HG03432 (cell line): Measurements from ENCODE around the gene FAM186B.

Experiments used
- ATAC-seq: cut with Tn5 transposase; IDR thresholded peaks from one replicate; pipeline ENCODE4 v1.9.1; 2021; ENCODE audit warnings: mild to moderate bottlenecking, moderate library complexity; ENCODE audit not compliant: unreplicated experiment

FAM186B gene

DNA sequence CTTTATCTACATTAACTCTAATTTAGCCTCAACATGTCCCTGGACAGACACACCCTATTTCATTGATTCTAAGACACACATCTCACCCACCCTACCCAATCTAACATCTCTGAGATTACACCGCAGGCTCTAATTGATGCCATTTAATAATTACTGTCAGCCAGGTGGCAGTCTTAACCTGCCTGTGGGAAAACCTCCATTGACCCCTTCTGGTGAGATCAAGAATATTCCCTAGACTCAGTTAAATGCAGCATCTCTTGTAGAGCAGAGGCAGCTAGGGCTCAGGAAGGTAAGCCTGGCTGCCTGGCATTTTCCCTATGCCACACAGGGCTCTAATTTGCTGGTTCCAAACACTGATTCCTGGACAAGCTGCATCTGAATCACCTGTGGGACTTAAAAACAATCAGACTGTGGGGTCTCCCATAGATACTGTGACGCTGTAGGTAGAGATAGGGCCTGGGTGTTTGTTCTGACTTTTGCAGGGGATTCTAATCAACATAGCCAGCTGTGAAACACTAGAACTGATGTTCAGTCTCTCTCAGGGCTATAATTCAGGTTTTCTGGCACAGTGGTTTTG is 51.8 kb downstream of the FAM186B start:
- ATAC-seq, result no peak

DNA sequence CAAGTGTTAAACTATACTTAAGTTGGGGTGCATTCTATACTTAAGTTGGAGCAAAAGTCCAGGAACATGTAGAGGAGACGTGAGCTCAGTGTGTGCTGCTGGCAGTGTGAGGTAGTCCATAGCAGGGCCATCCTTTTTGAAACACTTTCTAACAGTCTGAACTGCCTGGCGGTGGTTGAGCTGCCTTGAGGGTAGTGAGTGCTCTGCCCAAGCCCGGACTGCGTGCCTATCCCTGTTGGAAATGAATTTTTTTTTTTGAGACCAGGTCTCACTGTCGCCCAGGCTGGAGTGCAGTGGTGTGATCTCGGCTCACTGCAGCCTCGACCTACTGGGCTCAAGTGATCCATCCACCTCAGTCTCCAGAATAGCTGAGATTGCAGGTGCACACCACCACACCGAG is 52.5 kb downstream of the FAM186B start:
- no peak for ATAC-seq

DNA sequence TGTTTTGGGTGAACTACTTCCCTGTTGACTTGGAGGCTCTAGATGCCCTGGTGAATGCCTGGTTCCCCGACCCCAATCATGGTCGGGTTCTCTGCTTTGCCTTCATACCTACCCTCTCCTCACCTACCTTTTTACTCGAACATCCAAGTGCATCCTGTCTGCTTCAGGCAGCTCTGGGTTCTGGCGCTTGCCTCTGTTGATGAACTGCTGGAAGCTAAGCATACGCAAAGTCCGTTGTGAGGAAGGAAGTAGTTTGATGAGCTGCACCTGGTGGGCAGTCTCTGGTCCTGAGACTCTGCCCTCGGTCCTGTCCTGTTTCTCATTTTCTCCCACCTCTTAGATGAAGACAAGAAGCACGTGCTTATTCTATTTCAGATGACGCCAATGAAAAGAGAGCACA is 53.0 kb downstream of the FAM186B start:
- ATAC-seq, result no peak

DNA sequence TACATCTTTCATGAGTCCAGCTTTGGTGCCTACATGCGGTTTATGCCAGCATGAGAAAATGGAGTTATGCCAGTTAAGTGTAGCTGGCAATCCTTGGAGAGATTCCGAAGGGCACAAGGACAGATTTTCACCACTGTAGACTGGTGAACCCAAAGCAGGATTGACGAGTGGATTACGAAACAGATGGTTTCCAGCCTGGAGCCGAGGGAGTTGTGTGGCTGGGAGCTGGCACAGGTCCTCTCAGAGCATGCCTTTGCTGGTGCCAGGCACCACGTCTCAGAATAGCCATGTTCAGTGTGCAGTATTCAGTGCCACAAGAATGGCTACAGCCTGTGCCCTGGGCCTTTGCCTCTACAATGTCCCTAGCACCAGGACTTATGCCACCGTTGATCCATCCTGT is 53.4 kb downstream of the FAM186B start:
- ATAC-seq, result no peak

DNA sequence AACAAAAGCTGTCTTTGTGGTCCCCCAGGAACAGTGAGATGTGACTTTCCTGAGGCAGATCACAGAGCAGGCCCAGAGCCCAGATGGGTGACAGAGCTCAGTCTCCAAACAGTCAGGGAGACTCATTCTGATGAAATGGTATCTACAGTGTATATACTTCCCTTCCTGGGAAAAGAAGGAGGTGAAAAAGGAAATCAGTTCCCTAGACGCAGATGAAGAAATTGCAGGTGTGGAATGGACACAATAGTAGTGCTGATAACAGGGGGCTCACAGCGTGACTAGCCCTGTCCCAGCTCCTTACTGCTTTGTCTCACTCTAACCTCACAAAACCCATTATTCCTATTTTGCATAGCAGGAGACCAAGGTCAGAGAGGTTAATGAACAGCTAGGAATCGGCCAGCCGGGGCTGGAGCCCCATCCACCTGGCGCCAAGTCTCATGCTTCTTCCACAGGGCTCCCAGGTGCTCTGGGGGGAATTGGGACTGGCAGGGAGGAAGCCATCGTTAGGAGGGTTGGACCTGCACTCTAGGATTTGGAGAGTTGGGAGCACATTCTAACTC is 54.7 kb downstream of the FAM186B start:
- no peak for ATAC-seq

DNA sequence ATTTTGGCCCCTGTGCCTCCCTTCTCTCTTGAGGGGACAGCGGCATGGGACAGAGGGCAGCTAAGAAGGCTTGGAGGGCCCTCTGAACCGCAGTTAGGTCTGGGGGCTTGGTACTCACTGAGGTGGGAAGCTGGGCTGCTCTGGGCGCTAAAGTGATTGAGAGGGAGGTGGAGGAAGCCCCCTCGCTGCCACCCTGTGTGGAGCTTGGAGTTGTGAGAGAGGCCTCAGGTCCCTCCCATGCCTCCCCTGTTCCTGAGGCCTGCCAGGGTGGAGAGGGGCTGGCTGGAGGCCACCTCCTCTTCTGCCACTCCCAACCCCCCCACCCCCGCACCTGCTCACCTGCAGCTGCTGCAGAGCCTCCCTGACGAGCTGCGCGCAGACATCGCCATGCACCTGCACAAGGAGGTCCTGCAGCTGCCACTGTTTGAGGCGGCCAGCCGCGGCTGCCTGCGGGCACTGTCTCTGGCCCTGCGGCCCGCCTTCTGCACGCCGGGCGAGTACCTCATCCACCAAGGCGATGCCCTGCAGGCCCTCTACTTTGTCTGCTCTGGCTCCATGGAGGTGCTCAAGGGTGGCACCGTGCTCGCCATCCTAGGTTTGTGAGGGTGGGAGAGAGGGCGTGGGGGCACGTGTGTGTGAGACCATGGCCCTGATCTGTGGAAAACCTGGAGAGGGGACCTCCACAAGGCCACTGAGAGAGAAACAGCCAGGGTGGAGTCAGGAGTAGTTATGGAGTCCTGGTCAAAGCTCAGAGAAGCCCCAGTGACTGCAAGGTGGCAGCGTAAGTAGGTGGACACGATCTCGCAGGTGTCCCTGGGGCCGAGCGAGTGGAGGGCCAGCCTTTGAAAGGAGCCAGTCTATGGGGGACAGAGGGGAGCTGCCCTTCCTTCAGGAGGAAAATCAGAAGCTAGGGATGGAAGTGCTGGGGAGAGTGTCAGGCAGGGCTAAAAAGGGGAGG is 55.4 kb downstream of the FAM186B start:
- no peak for ATAC-seq

DNA sequence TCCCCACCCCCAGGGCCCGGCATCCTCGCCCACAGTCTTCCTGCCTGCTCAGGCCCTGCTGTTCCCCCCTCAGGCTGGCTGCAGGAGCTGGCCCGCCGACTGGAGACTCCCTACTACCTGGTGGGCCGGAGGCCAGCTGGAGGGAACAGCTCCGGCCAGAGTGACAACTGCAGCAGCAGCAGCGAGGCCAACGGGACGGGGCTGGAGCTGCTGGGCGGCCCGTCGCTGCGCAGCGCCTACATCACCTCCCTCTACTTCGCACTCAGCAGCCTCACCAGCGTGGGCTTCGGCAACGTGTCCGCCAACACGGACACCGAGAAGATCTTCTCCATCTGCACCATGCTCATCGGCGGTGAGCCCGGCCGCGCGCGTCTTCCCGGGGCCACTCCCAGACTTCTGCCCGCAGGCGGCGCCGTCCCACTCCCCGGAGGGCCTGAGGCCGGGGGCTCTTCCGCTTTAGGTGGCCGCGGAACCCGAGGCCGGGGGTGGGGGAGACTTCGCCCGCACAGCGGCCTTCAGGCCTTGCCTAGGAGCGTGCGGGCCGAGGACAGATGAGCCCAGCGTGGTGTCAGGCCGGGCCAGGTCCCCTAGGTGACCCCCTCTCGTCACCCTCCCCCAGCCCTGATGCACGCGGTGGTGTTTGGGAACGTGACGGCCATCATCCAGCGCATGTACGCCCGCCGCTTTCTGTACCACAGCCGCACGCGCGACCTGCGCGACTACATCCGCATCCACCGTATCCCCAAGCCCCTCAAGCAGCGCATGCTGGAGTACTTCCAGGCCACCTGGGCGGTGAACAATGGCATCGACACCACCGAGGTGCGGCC is 56.4 kb downstream of the FAM186B start:
- ATAC-seq, result no peak

DNA sequence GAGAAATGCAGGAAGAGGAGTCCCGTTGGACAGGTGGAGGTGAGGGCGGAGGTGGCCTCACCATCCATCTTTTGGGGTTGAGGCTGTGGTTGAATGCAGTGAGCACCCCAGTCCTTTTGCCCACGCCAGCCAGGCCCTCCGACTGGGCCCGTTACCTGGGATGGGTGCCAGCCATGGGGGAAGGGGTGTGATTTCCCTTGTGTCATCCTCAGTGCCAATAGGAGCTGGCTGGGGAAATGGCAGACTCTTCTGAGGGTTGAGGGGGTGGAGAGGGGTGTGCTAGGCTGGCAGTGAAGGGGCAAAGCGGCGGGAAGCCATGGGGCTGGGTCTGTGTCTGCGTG is 57.0 kb downstream of the FAM186B start:
- ATAC-seq, result no peak

DNA sequence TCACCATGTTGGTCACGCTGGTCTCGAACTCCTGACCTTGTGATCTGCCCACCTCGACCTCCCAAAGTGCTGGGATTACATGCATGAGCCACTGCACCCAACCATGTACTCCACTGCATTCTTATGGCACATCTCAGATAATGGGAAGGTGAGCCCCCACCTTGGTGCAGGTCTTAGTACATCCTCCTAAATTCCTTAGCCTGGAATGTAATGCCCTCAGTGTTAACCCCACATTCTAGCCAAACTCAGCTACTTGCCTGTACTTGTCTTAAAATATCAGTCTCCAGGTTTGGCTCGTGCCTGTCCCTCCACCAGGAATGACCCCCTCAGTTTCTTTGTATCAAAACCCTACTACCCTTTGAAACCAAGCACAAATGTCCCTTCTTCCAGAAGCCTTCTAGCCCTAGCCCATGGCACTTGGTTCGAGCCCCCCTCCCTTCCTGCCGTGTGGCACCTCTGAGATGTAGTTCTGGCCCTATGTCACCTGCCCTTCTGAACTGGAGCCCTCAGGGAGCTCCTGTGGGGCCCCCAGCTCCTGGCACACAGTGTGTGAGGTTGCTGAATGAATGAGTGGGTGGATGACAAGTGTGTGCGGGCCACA is 58.2 kb downstream of the FAM186B start:
- no peak for ATAC-seq

DNA sequence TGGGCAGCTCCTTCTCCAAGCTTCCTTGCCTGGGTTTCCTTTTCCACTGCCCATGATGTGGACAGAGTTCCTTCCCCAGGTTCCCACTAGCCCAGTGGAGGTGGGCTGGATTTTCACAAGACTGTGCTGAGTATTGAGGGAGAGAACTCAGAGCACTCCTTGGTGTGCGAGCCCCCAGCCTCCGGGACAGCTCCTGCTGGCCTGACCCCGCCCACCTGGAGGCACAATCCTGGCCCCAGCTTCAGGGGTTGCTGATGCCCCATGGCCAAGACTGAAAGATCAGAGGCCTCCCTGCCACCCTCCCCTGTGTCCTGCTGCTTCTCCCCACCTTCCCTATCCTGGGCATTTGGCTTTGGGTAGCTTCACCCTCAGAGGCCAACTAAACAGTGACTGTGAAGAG is 59.0 kb downstream of the FAM186B start:
- no peak for ATAC-seq

DNA sequence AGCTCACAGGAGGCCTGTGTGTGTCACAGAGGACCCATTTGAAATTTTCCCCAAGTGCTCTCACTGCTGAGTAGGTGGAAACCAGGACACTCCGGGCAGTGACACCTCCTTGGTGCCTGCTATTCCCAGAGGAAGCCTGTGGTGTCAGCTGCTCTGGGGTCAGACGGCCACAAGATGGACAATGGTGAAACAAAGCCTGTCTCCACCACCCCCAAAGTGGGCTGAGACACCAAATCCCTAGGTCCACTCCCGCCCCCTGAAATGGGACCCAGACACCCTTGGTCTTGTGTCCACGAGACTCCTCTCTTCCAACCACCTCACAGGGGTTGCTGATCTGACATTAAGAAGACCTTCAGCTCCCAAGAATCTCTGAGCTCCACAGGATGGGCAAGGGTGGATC is 59.6 kb downstream of the FAM186B start:
- no peak for ATAC-seq

DNA sequence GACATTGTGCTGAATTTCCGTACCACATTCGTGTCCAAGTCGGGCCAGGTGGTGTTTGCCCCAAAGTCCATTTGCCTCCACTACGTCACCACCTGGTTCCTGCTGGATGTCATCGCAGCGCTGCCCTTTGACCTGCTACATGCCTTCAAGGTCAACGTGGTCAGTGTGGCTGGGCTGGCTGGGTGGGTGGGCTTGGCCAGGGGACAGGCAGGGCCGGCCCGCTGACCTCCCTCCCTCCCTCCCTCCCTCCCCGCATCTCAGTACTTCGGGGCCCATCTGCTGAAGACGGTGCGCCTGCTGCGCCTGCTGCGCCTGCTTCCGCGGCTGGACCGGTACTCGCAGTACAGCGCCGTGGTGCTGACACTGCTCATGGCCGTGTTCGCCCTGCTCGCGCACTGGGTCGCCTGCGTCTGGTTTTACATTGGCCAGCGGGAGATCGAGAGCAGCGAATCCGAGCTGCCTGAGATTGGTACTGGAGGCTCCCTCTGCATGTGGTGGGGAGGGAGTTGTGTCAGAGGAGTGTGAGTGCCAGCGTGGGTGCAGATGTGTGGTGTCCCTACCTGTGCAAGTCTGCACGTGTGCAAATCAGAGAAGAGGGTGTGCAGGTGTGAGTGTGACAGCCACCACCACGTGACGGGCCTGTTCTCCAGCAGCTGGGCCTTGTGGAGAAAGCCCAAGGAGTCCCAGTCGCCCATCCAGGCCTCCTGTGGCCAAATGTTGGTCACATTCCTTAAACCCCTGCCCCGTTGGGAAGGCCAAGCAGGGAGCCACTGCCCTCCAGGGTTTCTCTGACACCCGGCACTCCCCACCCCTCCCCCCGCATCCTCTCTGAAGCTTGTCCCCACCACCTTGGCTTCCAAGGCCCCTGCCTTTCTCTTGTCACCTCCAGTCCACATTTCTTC is 61.3 kb downstream of the FAM186B start:
- no peak for ATAC-seq

DNA sequence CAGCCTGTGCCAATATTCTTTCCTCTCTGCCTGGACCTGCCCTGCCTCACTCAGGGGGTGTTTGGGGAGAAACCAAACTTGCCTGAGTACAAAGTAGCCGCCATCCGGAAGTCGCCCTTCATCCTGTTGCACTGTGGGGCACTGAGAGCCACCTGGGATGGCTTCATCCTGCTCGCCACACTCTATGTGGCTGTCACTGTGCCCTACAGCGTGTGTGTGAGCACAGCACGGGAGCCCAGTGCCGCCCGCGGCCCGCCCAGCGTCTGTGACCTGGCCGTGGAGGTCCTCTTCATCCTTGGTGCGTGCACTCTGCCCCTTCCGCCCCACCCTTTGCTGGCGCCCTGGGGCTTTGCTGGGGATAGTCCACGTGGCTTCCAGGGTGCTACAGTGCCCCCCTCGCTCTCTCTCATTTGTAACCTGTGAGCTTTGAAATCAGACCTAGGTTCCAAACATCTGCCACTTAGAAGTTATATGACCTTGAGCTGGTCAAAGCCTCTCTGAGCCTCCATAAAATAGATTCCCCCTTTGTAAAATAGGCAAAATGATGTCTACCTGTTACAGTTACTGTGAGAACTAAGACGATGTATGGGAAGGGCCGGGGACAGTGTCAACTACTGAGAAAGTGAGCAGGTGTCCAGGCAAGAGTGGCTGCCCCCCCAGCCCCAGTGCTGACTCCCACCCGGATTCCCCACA is 62.1 kb downstream of the FAM186B start:
- no peak for ATAC-seq

DNA sequence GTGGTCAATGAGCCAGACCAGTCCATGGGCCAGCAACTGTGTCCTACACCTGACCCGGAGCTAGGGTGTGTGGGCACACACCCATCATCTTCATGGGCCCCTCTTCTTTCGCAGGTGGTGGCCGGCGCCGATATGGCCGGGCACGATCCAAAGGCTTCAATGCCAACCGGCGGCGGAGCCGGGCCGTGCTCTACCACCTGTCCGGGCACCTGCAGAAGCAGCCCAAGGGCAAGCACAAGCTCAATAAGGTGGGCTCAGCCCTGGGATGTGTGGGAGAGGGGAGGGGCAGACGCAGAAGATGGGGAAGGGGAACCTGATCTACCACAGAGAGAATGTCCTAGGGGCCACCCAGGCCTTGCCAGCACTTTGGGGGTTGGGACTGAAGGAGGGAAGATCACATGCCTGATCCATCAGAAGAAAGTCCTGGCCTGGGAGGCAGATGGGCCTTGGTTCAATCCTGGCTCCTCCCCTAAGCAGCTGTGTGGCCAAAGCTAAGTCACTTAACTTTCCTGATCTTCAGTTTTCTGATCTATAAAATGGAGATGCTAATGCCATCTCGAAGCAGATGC is 62.8 kb downstream of the FAM186B start:
- no peak for ATAC-seq

DNA sequence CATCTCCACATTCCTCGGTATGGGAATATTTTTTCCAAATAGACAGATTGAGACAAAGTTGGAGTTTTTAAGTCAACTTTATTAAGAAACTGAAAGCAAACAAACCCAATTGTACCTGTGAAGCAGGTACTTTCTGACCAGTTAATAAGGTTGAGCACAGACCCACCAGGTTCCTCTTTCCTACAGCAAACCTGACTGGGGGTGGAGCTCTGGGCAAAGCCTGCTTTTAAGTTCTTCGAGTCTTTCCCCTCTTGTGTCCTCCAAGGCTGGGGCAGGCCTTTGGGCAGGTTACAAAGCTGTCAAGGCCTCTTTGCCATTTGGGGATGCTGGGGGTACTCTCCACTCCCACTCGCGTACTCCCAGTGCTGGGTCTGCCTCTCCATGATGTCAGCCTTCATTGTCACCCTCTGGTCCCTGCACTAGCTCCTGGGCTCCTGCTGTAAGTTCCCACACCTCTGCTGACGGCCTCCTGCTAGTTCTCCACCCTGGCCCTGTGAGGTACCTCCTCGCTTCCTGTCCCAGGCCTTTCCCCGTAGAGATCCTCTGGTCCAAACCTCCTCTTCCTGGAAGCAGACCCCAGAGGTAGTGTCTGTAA is 63.4 kb downstream of the FAM186B start:
- no peak for ATAC-seq

DNA sequence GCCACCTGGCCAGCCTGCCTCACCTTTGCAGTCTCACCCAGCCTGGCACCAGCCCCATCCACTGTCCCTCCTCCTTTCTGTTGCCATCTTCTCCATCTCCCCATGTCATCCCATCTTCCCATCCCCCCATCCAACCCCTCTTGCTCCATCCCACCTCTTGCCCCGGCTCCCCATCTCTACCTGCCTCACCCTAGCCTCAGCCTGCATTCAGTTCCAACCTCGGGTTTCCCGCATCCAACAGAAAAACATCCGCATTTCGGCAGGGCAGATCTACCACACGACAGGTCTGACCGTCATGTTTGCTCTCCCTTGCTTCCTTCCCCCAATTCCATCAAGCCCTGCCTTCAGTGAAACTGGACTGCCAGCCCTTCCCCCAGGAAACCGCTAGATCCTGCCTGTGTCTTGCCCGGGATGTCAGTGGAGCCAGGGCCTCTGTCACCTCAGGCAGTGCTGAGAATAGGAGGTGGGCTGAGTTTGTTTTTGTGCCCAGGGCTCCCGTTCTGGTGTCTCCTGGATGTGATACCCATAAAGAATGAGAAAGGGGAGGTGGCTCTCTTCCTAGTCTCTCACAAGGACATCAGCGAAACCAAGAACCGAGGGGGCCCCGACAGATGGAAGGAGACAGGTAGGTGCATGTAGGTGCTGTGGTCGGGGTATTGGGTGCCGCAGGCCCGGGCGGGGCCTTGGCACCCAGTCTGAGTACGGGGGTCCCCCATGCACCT is 64.1 kb downstream of the FAM186B start:
- ATAC-seq, result no peak

DNA sequence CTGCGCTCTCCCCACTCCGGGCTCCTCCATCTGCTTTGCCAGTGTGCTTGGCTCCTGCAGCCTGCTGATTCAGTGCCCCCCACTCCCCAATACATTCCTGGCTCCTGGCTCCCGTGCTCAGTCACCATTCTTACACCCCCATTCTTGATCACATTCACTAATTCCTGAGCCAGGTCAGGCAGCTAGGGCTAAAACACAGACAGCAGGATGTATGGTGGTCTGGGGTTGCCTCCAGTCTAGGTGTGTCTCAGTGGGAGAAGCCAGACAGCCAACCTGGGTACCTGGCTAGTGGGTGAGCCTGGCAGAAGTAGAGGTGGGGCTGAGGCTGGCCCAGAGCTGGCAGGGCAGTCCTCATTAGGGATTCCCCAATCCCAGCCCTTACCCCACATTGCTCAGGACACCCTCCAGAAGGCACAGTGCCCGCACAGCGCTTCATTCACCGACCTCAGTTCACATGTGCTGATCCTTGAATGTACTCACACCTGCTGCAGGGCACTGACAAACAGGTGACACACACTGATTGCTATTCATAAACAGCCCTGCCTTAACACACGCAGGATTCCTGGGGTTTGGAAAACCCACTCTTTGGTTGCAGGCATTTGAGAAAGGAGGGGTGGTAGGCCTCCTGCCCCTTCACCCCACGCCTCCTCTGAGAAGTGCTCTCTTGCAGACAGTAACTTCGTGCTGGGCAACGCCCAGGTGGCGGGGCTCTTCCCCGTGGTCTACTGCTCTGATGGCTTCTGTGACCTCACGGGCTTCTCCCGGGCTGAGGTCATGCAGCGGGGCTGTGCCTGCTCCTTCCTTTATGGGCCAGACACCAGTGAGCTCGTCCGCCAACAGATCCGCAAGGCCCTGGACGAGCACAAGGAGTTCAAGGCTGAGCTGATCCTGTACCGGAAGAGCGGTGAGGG is 65.0 kb downstream of the FAM186B start:
- ATAC-seq, result no peak
